Adrenal gland (tissue), 5 donors: ENCODE measurements around the gene A1BG.

Experiments used
- CTCF ChIP-seq, 6 experiments: fragments of 450-650 bp in 4 of 6; fragments of 200-600 bp in 2 of 6; sonication (generic) in 1 of 6; IDR thresholded peaks; 1 replicate in 5 of 6; 2 replicates in 1 of 6; pipeline versions ENCODE4 v1.5.1 to v1.8.0; 2016 to 2021; ENCODE audit warnings: antibody characterized with exemption in 6 of 6, mild to moderate bottlenecking in 2 of 6, moderate library complexity in 1 of 6
- POLR2A ChIP-seq, 2 donors: fragments of 450-650 bp; IDR thresholded peaks; one replicate each; pipeline ENCODE4 v1.6.1; 2017; ENCODE audit warnings: antibody characterized with exemption in 2 of 2, mild to moderate bottlenecking in 2 of 2, moderate library complexity in 1 of 2
- donor health status: DM: no; HTN: no; CAD: no.

DNA sequence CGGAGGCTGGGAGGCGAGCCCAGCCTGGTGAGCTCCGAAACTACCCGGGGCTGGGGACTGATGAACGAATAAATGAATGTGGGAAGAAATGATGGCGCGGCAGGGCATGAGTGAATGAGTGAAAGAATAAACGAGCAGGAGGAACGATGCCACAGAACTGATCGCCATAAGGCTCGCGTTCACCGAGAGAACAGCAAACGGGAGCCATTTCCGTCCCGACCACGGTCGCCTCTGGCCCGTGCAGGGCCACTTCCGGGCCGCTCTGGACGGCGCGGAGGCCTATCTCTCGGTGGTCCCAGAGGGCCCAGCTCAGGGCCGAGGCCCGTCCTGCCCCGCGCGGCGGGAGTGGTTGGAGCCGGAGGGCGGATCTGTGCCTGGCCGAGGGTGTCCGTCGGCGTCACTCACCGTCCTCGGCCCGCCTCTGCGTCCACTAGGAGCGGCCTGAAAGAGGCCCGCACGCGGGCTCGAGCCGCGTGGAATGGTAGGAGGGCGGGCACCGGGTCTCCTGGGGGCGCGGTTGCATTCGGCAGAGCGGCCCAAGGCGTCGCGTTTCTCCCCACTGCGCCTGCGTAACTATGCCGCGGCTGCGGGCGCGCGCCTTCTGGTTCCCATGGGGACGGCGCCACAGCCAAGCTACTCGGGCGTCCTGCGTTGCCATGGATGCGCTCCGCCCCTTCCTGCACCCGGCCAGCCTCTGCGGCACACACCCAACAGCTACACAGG, 9.1 kb upstream of the A1BG start, which contains the start of gene ZNF497:
- peak in 1 of 2 donors; percentile 66 for TF ChIP-seq POLR2A (IDR thresholded peaks at IDR 0.05)
- peak in 3 of 6 experiments; percentile 10 to 19 (median 19) for TF ChIP-seq CTCF (IDR thresholded peaks at IDR 0.05)
